Hematopoietic multipotent progenitor cell (in vitro differentiated cells): Measurements from ENCODE around the gene CACNA1C. TPM values are rescaled to one million over a fixed set of nuclear protein-coding genes. Genes with fewer than 3 reads are reported as not detected.

Experiments
- DNase-seq, 3 donors: peaks; one replicate each; pipeline ENCODE4 v3.0.0-alpha.2; 2011 to 2015; ENCODE audit warnings: low read depth in 2 of 3, low spot score in 2 of 3
- total RNA-seq: library from RNA; depleted of rRNA; stranded (reverse); fragments of >200 nt; gene quantifications from one replicate; pipeline ENCODE4 v1.2.3, GENCODE V29; 2012

Gene CACNA1C
- total RNA-seq, 1 donor: 0.54 TPM

DNA sequence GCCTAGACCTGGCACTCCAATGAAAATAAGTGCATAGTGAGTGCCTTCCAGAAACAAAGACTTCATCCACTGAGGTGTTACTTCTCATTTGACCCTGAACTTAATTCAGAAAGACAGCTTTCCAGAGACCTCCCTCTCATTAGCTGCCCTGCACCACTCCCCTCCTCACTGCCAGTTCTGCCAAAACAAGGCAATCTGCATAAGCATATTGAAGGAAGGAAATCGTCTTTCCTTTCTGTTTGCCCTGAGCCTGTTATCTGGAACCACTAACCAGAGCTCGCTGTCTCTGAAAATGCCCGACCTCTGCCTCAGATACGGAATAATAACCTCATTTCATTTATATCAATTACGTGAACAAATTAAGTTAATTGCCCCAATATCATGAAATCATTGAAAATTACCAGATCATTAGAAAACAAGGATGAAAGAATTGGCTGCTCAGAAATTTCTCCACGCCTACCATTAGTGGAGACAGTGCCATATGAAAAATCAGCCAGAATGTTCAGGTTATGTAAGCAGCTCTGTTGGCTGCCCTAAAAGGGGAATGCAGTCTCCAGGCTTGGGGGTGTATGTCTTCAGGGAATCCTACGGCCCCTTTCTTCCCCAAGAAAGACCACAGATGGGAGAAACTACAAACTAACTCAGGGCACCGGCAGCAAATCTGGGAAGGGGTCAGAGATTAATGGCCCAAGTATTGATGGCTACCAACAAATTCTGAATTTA, 592.1 kb downstream of the CACNA1C start:
- peak in 2 of 3 donors; percentile 76 to 90 for DNase-seq

DNA sequence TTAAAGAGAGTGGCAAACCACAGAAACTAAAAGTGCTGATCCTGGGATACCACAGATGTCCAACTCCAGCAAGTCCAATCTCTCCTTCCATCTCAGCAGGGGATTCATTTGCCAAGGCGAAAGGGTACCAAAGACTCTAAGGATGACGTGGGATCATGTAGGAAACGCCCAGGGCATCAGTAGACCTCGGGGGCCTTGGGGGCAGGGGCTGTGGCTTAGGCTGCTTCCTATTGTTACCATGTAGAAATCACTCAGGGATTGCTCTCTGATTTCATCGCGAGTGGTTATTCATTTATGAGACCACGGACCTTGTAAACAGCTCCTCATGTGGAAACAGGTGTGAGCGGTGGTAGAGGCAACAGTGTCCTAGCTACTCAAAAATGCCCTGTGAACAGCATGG, 592.7 kb downstream of the CACNA1C start:
- DNase-seq: peak in 2 of 3 donors; percentile 33 to 66

GRCh38 chr12:2646341-2646740, 593.6 kb downstream of the CACNA1C start:
- DNase-seq: no peak

DNA sequence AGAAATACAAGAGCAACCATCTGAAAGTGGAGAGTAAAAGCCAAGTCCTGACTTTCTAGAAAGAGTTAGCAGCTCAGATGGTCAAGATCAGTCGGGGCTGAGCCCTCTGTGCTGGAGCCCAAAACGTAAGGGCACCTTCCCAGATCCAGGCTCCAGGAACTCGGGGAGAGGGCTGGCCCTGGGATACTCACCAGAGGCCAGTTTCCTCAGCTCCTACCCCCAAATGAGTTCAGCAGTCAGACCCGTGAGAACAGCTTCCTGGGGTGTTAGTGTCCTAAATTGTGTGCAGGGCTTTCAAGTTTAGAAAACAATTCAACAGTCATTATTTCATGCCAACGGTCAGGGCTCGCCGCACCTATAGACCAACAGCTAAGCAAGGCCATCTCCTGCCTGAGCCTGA, 594.4 kb downstream of the CACNA1C start:
- DNase-seq: no peak

DNA sequence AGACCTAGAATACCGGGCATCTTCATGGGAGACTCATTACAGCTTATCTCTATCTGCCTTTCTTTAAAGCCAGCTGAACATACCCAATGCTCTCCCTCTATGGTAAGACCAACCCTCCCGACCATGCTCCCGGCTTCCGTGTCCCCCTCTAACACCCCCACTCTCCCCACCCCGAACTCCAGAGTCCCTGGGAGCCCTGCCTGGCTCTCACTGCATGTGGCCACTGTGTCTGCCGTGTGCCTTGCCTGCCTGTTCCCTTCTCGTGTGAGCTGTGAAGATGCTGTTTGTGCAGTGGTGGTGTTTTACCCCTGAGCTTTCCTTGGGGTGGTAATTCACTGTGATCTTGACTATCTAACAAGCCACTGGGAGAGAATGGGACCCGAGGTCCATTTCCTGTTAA, 595.6 kb downstream of the CACNA1C start:
- no peak for DNase-seq

DNA sequence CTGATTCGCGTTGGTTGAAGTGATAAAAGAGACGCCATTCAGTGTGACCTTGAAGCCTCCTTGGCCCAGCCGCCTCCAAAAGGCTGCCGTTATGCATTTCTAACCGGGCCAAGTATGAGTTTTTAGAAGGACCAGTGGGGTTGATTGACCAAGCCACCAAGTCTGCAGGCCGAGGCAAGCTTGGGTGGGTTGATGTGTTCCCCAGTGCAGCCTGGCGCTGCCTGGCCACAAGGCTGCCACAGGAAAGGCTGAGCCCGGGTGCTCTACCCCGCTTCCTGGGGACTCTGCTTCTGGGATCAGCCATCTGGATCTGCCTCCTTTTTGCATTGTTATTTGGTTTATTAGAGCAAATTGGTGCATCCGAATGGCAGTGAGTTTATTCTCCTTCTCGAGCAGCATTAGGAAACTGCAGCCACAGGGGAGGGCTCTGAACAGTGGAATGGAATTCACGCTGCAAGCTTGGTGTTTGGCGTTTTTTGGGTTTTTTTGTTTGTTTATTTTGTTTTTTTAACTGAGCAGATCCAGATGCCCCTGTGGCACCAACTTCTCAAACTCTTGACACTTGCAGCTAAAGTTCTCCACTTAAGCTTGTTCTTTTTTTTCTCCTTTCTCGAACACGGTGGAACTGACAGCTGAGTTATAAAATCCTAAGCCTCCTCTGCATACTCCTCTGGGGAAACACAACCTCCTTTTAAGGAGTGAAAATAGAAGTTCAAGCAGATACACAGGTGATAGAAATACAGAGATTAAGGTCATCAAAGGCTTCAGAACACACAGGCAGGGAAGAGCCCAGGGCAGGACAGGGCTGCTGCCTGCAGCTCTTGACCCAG, 596.6 kb downstream of the CACNA1C start:
- DNase-seq: no peak

GRCh38 chr12:2650261-2651067, 597.7 kb downstream of the CACNA1C start:
- DNase-seq: no peak

DNA sequence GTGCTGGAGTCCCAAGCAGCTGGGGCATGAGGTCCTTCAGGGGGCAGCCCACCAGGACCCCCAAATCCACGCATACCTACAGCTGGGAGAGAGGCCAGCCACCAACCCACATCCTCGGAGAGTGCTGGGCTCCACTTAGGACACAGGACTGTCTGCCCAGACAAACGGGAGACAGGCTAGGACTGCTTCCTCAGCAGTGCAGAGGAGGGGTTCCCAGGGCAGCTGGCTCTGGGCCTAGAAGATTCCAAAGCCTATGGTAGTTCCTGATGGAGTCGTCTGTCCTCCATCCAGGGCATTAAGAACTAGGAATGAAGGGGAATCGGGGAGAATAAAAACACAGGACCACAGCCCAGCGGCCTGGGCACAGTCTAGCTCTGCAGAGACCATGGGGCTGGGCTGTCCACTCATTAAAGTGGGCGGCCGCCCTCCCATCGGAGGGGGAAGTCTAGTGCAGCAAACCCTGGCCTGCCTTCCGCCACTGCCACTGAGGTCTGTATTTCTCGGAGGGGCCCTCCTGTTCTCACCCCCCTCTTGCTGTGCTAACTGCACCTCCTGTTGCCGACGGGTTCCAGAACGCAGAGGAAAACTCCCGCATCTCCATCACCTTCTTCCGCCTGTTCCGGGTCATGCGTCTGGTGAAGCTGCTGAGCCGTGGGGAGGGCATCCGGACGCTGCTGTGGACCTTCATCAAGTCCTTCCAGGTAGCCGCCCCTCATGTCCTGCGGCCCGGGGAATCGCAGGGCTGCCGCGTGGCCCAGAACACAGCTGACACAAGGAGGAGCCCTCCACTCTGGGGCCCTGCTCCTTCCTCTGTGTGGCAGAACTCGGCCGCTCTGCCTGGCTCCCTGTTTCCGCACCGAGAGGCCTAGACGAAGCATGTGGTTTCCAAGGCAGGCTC, 598.5 kb downstream of the CACNA1C start:
- DNase-seq: no peak

GRCh38 chr12:2652011-2652400, 599.2 kb downstream of the CACNA1C start:
- no peak for DNase-seq

GRCh38 chr12:2652401-2653081, 599.8 kb downstream of the CACNA1C start:
- DNase-seq: no peak

GRCh38 chr12:2653461-2653965, 600.7 kb downstream of the CACNA1C start:
- no peak for DNase-seq

- no peak for DNase-seq
Observed at GRCh38 chr12:2654311-2654710, 601.5 kb downstream of the CACNA1C start.

DNA sequence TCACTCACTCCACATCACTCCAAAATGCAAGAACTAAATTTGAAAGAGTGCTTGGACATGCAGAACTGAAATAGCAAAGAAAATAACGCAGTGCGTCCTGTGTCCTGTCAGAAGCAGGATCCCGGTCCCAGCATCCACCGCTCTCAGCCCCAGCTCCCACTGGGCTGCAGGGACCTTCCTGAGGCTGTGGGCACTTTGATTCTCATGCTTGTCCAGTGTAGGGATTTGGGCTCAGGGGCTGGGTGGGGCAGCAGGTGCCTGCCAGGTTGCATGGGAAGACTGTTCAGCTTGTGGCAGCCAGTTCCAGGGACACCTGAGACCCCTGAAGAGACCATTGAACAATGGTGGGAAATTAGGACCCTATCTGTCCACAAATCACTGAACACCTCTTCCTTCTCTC, 602.0 kb downstream of the CACNA1C start:
- DNase-seq: no peak

DNA sequence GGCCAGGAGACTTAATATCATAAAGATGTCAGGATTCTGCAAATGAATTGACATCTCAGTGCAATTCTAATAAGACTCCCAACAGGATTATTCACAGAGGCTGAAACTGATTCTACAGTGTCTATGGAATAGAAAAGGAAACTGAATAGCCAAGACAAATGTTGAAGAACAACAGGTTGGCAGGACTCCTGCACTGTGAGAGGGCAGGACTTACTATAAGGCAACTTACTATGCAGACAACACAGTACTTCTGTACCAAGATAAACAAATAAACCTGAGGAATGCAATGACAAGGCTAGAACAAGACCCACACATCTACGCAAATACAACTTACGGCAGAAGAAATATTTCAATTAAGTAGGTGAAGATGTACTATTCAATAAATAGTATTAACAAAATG, 609.7 kb downstream of the CACNA1C start:
- no peak for DNase-seq

DNA sequence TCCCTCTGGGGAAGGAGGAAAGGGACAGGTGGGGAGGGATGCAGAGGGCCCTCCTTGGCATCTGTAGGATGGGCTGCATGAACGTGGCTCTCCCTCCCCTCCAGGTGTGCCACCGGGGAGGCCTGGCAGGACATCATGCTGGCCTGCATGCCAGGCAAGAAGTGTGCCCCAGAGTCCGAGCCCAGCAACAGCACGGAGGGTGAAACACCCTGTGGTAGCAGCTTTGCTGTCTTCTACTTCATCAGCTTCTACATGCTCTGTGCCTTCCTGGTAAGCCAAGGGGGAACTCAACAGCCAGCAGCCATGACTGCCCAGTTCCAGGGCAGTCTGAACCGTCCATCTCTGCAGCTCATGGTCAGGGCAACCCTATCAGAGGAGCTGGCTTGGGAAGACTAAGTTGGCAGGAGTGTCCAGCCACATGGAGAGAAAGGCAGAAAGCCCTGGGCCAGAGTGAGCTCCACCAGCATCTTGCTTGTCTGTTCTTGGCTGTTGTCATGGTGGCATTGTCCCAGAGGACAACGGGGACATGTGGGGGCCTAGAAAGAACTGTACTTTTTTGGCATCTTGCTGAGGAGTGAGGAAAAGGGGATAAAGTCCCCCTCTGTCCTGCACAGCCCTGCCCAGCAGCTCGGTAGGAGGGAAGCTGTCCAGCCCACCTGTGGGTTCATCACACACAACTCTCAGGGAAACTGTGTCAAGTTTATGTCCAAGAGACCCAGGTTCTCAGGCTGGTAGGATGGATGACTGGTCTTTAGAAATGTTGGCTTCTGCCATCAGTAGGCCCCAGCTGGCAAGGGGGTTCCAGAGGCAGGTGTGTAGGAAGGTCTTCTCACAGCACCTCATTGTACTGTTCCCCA, 612.2 kb downstream of the CACNA1C start:
- DNase-seq: no peak

DNA sequence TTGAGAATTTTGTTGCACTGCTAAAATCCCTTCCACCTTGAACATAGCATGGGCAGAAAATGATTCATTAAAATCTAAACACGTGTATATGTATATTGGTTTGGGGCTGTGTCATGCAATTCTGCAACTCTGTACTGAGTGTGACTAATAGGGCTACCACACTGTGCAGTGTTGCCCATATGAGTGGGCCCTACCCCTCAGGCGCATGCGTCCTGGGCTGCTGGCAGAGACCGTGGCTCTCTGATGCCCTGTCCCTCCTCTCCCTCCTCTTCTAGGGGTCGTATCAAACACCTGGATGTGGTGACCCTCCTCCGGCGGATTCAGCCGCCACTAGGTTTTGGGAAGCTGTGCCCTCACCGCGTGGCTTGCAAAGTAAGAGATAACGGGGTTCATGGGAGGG, 613.6 kb downstream of the CACNA1C start:
- DNase-seq: no peak

- no peak for DNase-seq
Observed at GRCh38 chr12:2666846-2667245, 614.1 kb downstream of the CACNA1C start.

DNA sequence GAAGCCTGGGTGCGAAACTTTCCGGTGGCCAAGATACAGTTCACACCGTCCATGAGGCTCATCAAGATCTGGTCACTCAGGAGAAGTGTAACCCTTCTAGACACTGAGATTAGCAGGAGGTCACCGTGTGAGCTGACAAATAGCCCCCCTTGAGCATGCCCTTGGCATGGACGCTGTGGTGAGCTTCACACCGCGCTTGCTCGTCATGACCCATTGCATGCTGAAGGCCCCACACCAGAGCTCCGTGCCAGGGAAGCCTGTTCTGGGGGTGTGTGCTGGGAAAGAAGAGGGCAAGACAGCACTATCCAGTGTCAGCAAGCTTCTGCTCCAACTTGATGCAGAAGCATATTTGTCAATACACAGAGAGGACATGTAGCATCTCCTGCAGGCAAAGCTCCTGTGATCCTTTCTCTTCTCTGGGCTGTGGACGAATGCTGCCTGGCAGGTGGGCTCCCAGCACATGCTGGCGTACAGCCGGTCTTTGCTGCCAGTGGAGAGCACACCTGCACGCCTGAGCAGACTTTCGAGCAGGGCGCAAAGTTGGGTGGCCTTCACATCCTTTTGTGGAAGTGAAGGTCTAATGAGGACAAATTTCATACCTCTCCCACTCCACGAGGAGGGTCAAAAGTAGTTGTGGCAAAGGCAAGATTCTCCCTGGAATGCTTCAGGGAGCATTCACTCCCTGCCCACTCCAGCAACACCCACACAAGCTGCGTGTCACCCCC, 615.1 kb downstream of the CACNA1C start:
- DNase-seq: no peak
